GM19351 (cell line): Measurements from ENCODE around the gene ZC3H18.

Experiments used
- ATAC-seq: cut with Tn5 transposase; IDR thresholded peaks from one replicate; pipeline ENCODE4 v1.9.1; 2021; ENCODE audit warnings: mild to moderate bottlenecking, moderate library complexity; ENCODE audit not compliant: unreplicated experiment

Gene ZC3H18

GRCh38 chr16:88671806-88672205, 101.6 kb downstream of the ZC3H18 start:
- no peak for ATAC-seq

- no peak for ATAC-seq
Measured at GRCh38 chr16:88672776-88673175, 102.6 kb downstream of the ZC3H18 start.

- no peak for ATAC-seq
Measured at GRCh38 chr16:88673716-88674379, 103.6 kb downstream of the ZC3H18 start.

GRCh38 chr16:88676502-88677242, 106.5 kb downstream of the ZC3H18 start:
- no peak for ATAC-seq

GRCh38 chr16:88677721-88678120, 107.5 kb downstream of the ZC3H18 start:
- no peak for ATAC-seq

- ATAC-seq, result no peak
Measured at GRCh38 chr16:88678224-88678979, 108.2 kb downstream of the ZC3H18 start.

- ATAC-seq, result no peak
Measured at GRCh38 chr16:88680554-88681083, 110.4 kb downstream of the ZC3H18 start.

- ATAC-seq, result no peak
Measured at GRCh38 chr16:88681084-88681680, 111.0 kb downstream of the ZC3H18 start.
